ENCODE results near the gene RBM10.

The RBM10 gene

DNA sequence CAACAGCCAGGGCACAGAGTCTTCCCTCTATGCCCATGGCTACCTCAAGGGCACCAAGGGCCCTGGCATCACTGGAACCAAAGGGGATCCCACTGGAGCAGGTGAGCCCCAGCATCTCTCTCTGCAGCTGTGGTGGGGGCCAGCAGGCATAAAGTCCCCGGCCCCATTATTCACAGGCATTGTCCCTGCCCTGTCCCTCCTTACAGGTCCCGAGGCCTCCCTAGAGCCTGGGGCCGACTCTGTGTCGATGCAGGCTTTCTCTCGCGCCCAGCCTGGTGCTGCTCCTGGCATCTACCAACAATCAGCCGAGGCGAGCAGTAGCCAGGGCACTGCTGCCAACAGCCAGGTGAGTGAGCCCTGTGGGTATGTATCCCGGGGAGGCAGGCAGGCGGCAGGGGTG lies 36.3 kb downstream of the RBM10 start:
- Histone ChIP-seq H3K27me3 (replicated peaks; ENCODE audit: control insufficient read depth, insufficient read depth, low read length) (peaks cover 11% of the 10 kb centered on the region), H3K4me3 (ENCODE audit: low read length) (no peak overlapping the region), H3K4me1 (ENCODE audit: control insufficient read depth, insufficient read depth, low read length) (peaks cover 9% of the 10 kb centered on the region), H3K9ac (ENCODE audit: low read length) (no peak overlapping the region), H3K36me3 (ENCODE audit: control insufficient read depth, insufficient read depth, low read length, severe bottlenecking) (peaks cover 62% of the 10 kb centered on the region), H3K9me3 (ENCODE audit: control insufficient read depth, low read length) (no peaks in the 10 kb centered on the region)
- no peak for DNase-seq (ENCODE audit: low read depth)

GRCh38 chrX:47182106-47182700 lies 37.2 kb downstream of the RBM10 start:
- Histone ChIP-seq H3K9ac (ENCODE audit: low read length) (no peak overlapping the region), H3K36me3 (ENCODE audit: control insufficient read depth, insufficient read depth, low read length, severe bottlenecking) (peaks cover 62% of the 10 kb centered on the region), H3K4me3 (ENCODE audit: low read length) (no peak overlapping the region), H3K9me3 (ENCODE audit: control insufficient read depth, low read length) (no peaks in the 10 kb centered on the region), H3K4me1 (ENCODE audit: control insufficient read depth, insufficient read depth, low read length) (peaks cover 9% of the 10 kb centered on the region), H3K27me3 (replicated peaks; ENCODE audit: control insufficient read depth, insufficient read depth, low read length) (peaks cover 11% of the 10 kb centered on the region)
- DNase-seq (ENCODE audit: low read depth) = no peak

GRCh38 chrX:47184486-47184885 lies 39.5 kb downstream of the RBM10 start:
- DNase-seq (ENCODE audit: low read depth) = no peak
- Histone ChIP-seq H3K36me3 (ENCODE audit: control insufficient read depth, insufficient read depth, low read length, severe bottlenecking) (peaks cover 57% of the 10 kb centered on the region), H3K4me3 (ENCODE audit: low read length) (no peak overlapping the region), H3K9ac (ENCODE audit: low read length) (no peak overlapping the region), H3K9me3 (ENCODE audit: control insufficient read depth, low read length) (no peaks in the 10 kb centered on the region), H3K4me1 (ENCODE audit: control insufficient read depth, insufficient read depth, low read length) (peaks cover 2% of the 10 kb centered on the region), H3K27me3 (replicated peaks; ENCODE audit: control insufficient read depth, insufficient read depth, low read length) (peaks cover 11% of the 10 kb centered on the region)

- Histone ChIP-seq H3K27me3 (replicated peaks; ENCODE audit: control insufficient read depth, insufficient read depth, low read length) (peaks cover 11% of the 10 kb centered on the region), H3K9ac (ENCODE audit: low read length) (no peak overlapping the region), H3K9me3 (ENCODE audit: control insufficient read depth, low read length) (no peaks in the 10 kb centered on the region), H3K4me1 (ENCODE audit: control insufficient read depth, insufficient read depth, low read length) (no peaks in the 10 kb centered on the region), H3K36me3 (ENCODE audit: control insufficient read depth, insufficient read depth, low read length, severe bottlenecking) (peaks cover 57% of the 10 kb centered on the region), H3K4me3 (ENCODE audit: low read length) (no peak overlapping the region)
- no peak for DNase-seq (ENCODE audit: low read depth)
Measured at GRCh38 chrX:47185241-47185640, 40.2 kb downstream of the RBM10 start.

DNA sequence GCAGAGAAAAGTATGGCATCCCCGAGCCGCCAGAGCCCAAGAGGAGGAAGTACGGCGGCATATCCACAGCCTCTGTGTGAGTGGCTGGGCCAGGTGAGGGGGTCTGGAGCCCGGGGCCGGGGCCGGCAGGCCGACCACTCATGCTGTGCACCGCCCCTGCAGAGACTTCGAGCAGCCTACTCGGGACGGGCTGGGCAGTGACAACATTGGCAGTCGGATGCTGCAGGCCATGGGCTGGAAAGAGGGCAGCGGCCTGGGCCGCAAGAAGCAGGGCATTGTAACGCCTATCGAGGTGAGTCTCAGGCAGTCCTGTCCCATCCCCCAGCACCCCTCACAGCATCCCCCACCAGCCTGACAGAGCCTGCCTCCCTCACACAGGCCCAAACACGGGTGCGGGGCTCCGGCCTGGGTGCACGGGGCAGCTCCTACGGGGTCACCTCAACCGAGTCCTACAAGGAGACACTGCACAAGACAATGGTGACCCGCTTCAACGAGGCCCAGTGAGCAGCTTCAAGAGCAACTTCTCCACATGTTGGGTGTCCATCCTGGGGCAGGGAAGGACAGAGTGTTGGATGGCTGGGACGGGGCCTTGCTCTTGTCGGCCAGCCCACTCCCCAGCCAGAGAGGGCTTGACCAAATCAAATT lies 41.2 kb downstream of the RBM10 start:
- H3K9me3 ChIP-seq (ENCODE audit: control insufficient read depth, low read length) = no peaks in the 10 kb centered on the region
- H3K4me1 ChIP-seq (ENCODE audit: control insufficient read depth, insufficient read depth, low read length) = no peaks in the 10 kb centered on the region
- peaks cover 49% of the 10 kb centered on the region for H3K36me3 ChIP-seq (ENCODE audit: control insufficient read depth, insufficient read depth, low read length, severe bottlenecking)
- peaks cover 10% of the 10 kb centered on the region for H3K27me3 ChIP-seq (replicated peaks; ENCODE audit: control insufficient read depth, insufficient read depth, low read length)
- H3K9ac ChIP-seq (ENCODE audit: low read length) = no peak overlapping the region
- no peak for DNase-seq (ENCODE audit: low read depth)
- H3K4me3 ChIP-seq (ENCODE audit: low read length) = no peak overlapping the region

DNA sequence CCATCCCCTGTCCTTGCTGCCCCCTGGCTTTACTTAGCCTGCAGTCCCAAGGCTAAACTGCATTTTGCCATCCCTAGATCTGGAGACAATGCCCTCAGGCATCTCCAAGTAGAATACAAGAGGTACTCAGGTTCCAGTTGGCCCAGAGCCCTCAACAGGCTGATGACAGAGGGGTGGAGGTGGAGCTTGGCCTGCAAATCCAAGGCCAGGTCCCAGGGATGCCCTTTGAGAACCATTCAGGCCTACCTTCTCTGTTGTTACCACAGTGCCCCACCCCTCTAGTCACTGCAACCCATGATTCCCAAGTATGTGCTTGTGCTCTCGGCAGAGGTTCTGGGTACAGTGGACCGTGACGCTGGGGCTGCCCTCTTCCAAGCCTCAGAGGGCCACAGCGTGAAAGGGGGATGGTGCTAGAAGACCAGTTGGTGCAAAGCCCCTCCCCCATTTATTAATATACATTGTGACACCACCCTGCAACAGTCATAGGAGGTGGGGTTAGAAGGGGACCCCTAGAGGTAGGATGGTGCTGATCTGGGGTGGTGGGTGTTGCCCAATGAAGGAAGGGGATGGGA lies 42.2 kb downstream of the RBM10 start:
- H3K4me1 ChIP-seq (ENCODE audit: control insufficient read depth, insufficient read depth, low read length) = peaks cover 5% of the 10 kb centered on the region
- H3K4me3 ChIP-seq (ENCODE audit: low read length) = no peak overlapping the region
- DNase-seq (ENCODE audit: low read depth) = no peak
- H3K9me3 ChIP-seq (ENCODE audit: control insufficient read depth, low read length) = no peaks in the 10 kb centered on the region
- H3K9ac ChIP-seq (ENCODE audit: low read length) = no peak overlapping the region
- peaks cover 39% of the 10 kb centered on the region for H3K36me3 ChIP-seq (ENCODE audit: control insufficient read depth, insufficient read depth, low read length, severe bottlenecking)
- H3K27me3 ChIP-seq (replicated peaks; ENCODE audit: control insufficient read depth, insufficient read depth, low read length) = peaks cover 10% of the 10 kb centered on the region

DNA sequence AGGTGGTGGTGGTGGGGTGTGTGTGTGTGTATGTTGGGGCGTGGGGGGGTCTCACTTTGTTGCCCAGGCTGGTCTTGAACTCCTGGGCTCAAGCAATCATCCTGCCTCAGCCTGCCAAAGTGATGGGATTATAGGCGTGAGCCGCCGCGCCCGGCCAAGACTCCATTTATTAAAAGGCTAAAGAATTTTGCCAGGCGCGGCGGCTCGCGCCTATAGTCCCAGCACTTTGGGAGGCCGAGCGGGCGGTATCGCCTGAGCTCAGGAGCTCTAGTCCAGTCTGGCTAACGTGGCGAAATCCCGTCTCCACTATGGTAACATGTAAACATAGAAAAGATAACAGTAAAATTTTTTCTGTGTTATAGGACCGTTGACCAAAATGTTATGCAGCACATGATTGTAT lies 44.9 kb downstream of the RBM10 start:
- DNase-seq (ENCODE audit: low read depth) = no peak
- H3K9ac ChIP-seq (ENCODE audit: low read length) = no peak overlapping the region
- H3K36me3 ChIP-seq (ENCODE audit: control insufficient read depth, insufficient read depth, low read length, severe bottlenecking) = peaks cover 25% of the 10 kb centered on the region
- H3K27me3 ChIP-seq (replicated peaks; ENCODE audit: control insufficient read depth, insufficient read depth, low read length) = peaks cover 7% of the 10 kb centered on the region
- H3K9me3 ChIP-seq (ENCODE audit: control insufficient read depth, low read length) = no peaks in the 10 kb centered on the region
- peaks cover 12% of the 10 kb centered on the region for H3K4me1 ChIP-seq (ENCODE audit: control insufficient read depth, insufficient read depth, low read length)
- no peak overlapping the region for H3K4me3 ChIP-seq (ENCODE audit: low read length)

GRCh38 chrX:47190445-47191269 lies 45.6 kb downstream of the RBM10 start:
- DNase-seq (ENCODE audit: low read depth) = peak; percentile 90
- peaks cover 7% of the 10 kb centered on the region for H3K27me3 ChIP-seq (replicated peaks; ENCODE audit: control insufficient read depth, insufficient read depth, low read length)
- peaks cover 17% of the 10 kb centered on the region for H3K4me1 ChIP-seq (ENCODE audit: control insufficient read depth, insufficient read depth, low read length)
- peak overlapping the region; percentile 83 for H3K4me3 ChIP-seq (ENCODE audit: low read length)
- peaks cover 17% of the 10 kb centered on the region for H3K36me3 ChIP-seq (ENCODE audit: control insufficient read depth, insufficient read depth, low read length, severe bottlenecking)
- H3K9me3 ChIP-seq (ENCODE audit: control insufficient read depth, low read length) = no peaks in the 10 kb centered on the region
- H3K9ac ChIP-seq (ENCODE audit: low read length) = peak overlapping the region; percentile 83

DNA sequence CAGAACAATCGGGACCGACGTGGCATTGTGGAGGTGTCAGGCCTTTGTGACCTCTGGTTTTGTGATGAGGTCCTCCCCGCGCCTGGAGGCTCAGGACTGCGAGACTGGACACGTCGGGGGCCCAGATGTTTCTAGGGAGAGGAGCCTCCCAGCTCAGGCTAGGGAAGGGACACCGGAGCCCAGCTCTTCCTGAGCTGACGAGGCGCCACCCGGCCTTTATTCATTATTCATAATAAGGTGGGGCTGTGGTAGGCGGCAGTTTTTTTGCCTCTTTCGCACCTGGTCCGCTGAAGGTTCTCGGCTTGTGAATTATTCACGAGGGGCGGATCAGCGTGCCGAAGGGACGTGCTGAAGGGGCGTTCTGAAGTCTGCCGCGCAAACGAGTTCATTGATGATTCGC lies 46.3 kb downstream of the RBM10 start:
- Histone ChIP-seq H3K4me1 (ENCODE audit: control insufficient read depth, insufficient read depth, low read length) (peaks cover 24% of the 10 kb centered on the region), H3K9ac (ENCODE audit: low read length) (peak overlapping the region; percentile 83), H3K27me3 (replicated peaks; ENCODE audit: control insufficient read depth, insufficient read depth, low read length) (peaks cover 7% of the 10 kb centered on the region), H3K36me3 (ENCODE audit: control insufficient read depth, insufficient read depth, low read length, severe bottlenecking) (peaks cover 10% of the 10 kb centered on the region), H3K4me3 (ENCODE audit: low read length) (peak overlapping the region; percentile 83), H3K9me3 (ENCODE audit: control insufficient read depth, low read length) (no peaks in the 10 kb centered on the region)
- DNase-seq (ENCODE audit: low read depth) = peak; percentile 43

GRCh38 chrX:47191806-47192401 lies 46.9 kb downstream of the RBM10 start:
- Histone ChIP-seq H3K4me1 (ENCODE audit: control insufficient read depth, insufficient read depth, low read length) (peaks cover 29% of the 10 kb centered on the region), H3K4me3 (ENCODE audit: low read length) (peak overlapping the region; percentile 83), H3K27me3 (replicated peaks; ENCODE audit: control insufficient read depth, insufficient read depth, low read length) (peaks cover 7% of the 10 kb centered on the region), H3K36me3 (ENCODE audit: control insufficient read depth, insufficient read depth, low read length, severe bottlenecking) (peaks cover 6% of the 10 kb centered on the region), H3K9me3 (ENCODE audit: control insufficient read depth, low read length) (no peaks in the 10 kb centered on the region), H3K9ac (ENCODE audit: low read length) (peak overlapping the region; percentile 83)
- DNase-seq (ENCODE audit: low read depth) = no peak

All from adipocyte (in vitro differentiated cells).